Cardiac septum (tissue), 1 donor: ENCODE measurements around the gene SLC39A10. TPM values are rescaled to one million over a fixed set of nuclear protein-coding genes. Genes with fewer than 3 reads are reported as not detected.
"Not testable (repeated sequence)": the region's sequence is repeated elsewhere in the genome, so short reads cannot be mapped to it uniquely, and the experiment has no call there.

Source experiments
- DNase-seq: peaks from one replicate; pipeline ENCODE4 v3.0.0-alpha.2; 2020; ENCODE audit warnings: low spot score
- intact Hi-C: fragments of 100-400 bp; cut with DNase I; formaldehyde crosslinking; loops from one replicate; pipeline ENCODE4 v1.14.0; 2022
- total RNA-seq: library from RNA; stranded (reverse); fragmentation: NEBNext Ultra II Directional; extraction: Animal tissue kit (Norgen Biotek cat#: 25700); gene quantifications from one replicate; pipeline ENCODE4 v1.2.1, GENCODE V29; 2021
- donor health status: DM: no; HTN: no; CAD: no.

The SLC39A10 gene
- total RNA-seq, 1 donor from 2014 or later: 21.5 TPM

DNA sequence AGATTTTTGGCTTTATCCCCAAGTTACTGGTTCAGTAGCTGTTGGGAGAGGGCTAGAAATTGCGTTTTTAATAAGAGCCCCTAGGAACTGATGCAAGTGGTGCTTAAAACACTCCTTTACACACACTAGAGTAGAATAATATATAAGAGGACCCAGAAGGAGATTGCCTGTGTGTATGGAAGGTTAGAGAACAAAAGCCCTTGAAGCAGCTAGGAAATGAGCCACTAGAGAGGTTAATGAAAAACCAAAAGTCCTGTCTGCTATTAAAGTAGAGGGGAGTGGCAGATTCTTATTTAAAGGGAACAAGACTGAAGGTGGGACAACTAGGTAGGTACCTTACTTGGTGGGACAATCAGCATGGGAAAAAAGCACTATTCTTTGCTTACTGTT, 14.4 kb upstream of the SLC39A10 start:
- no peak for DNase-seq
- intact Hi-C loops: no loop called here

DNA sequence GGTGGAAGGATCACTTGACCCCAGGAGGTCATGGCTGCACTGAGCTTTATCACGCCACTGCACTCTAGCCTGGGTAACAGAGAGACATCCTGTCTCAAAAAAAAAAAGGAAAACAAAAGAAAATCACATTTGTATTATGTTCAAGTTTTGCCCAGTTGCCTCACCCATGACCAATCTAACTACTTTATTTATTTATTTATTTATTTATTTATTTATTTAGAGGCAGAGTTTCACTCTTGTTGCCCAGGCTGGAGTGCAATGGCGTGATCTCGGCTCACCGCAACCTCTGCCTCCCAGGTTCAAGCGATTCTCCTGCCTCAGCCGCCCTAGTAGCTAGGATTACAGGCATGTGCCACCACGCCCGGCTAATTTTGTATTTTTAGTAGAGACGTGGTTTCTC, 12.3 kb upstream of the SLC39A10 start:
- intact Hi-C loops, DNase-seq: not testable (repeated sequence)

DNA sequence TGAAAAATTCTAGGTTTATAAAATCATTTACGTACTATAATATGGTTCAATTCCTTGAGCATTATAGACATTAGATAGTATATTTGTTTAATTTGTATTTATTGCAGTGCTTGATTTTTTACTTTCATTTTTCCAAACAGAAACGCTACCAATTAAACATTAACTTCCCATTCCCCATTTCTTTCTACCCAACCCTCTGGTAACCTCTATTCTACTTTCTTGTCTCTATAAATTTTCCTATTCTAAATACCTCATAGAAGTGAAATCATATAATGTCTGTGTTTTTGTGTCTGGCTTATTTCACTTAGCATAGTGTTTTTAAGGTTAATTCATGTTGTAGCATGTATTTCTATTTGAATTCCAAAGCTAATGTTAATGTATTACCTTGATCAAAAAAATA, 11.6 kb upstream of the SLC39A10 start:
- intact Hi-C loops: no loop called here
- DNase-seq: no peak

DNA sequence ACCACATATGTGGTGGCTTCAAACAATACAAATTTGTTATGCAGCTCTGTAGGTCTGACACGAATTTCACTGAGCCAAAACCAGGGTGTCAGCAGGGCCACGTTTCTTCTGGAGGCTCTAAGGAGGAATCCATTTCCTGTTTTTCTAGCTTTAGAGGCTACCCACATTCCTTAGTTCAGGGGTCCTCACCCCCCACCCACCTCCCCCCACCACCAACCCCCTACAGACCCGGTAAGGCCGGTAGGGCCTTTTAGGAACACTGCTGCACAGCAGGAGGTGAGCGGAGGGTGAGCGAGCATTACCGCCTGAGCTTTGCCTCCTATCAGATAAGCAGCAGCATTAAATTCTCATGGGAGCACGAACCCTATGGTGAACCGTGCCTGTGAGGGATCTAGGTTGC, 10.6 kb upstream of the SLC39A10 start:
- no peak for DNase-seq
- intact Hi-C loops: no loop called here

DNA sequence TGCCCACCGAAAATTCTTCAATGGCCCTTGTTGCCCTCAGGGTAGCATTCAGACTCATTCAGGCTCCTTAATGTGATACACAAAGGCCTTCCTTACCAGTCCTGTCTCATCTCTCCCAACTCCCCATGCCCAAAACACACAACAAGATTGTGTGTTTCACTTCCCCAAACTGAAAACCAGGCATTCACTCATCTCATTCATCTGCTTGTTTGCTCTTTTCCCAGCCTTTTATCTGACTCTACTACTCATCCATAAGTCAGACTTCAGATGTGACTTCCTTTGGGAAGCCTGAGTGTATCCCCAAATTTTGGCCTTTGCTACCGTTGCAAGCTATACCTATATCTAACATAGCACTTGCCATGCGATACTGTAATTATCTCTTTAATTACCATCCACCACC, 9.7 kb upstream of the SLC39A10 start:
- intact Hi-C loops: no loop called here
- DNase-seq: no peak

DNA sequence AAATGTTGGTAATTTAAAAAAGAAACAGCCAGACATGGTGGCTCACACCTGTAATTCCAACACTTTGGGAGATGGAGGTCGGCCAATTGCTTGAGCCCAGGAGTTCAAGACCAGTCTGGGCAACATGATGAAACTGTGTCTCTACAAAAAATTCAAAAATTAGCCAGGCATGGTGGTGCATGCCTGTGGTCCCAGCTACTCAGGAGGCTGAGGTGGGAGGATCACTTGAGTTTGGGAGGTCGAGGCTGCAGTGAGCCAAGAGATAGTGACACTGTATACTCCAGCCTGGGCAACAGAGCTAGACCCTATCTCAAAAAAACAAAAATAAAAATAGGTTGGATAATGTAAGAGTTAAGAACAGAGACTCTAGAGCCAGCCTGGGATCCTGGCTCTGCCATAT, 8.7 kb upstream of the SLC39A10 start:
- DNase-seq, intact Hi-C loops: not testable (repeated sequence)

DNA sequence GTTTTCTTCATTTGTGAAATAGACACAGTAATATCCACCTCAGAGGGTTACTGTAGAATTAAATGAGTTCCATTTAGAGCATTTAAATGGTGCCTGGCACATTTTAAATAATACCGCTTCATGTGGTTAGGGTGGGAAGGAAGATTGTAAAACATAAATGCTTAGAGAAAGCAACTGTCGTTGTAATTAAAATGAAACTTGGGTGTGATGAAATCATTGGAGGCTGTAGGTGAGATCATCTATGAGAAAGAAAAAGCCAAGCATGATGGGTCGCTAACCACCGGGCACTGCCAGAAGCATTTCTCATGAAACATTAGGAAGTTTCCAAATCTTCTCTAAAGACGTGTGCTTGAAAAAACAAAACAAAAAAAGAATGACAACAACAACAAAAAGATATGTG, 8.2 kb upstream of the SLC39A10 start:
- intact Hi-C loops: no loop called here
- DNase-seq: no peak

DNA sequence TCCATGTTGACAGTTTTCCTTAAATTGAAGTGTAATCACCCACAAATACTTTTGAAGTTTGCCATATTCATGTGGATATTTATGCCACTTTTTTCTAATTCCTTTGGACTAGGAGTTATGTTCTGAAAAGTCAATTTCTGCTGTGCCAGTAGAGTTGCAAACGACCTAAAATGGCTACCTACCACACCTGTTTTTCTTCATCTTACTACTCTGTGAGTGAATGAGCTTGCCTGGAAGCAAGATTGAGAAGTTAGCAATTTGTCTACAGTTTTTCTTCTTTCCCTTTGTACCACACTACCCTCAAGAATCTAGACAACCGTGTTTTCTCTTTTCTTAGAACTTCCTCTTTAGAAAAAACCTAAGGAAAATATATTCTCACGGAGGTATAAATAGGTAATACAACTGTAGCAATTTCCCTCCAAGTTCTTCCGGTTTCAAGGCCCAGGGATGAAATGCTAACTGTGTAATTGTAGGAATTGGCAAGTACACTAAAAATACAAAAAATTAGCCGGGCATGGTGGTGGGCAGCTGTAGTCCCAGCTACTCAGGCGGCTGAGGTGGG, 7.3 kb upstream of the SLC39A10 start:
- no peak for DNase-seq
- intact Hi-C loops: no loop called here

DNA sequence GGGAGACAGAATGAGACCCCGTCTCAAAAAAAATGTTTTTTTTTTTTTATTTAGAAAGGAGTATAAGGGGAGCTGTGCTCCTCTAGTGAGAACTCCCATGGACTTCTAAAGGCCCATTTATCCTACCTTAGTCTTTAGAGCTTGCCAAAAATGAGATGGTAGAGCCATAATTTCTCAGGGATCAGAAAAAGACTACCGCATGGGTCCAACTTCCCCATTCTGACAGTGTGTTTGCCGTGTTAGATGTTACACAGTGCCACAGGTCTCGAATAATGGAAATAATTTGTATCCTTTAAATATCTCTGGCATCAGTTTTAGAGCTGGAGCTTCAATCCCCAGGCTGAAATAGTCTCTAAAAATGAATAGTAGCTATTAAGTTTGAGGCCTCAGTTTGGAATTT, 6.0 kb upstream of the SLC39A10 start:
- intact Hi-C loops: no loop called here
- DNase-seq: no peak

DNA sequence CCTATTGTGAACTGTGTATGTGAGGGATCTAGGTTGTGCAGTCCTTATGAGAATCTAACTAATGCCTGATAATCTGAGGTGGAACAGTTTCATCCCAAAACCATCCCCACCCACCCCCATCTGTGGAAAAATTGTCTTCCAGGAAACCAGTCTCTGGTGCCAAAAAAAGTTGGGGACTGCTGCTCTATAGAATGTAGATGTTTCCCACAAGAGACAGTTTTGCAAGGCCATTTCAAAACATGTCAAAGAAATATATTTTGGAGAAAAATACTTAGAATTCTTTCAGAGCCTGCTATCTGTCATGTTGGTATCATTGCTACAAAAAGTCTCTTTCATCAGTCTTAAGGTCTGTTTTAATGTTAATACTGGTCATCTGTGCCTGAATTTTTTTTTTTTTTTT, 4.1 kb upstream of the SLC39A10 start:
- intact Hi-C loops: no loop called here

DNA sequence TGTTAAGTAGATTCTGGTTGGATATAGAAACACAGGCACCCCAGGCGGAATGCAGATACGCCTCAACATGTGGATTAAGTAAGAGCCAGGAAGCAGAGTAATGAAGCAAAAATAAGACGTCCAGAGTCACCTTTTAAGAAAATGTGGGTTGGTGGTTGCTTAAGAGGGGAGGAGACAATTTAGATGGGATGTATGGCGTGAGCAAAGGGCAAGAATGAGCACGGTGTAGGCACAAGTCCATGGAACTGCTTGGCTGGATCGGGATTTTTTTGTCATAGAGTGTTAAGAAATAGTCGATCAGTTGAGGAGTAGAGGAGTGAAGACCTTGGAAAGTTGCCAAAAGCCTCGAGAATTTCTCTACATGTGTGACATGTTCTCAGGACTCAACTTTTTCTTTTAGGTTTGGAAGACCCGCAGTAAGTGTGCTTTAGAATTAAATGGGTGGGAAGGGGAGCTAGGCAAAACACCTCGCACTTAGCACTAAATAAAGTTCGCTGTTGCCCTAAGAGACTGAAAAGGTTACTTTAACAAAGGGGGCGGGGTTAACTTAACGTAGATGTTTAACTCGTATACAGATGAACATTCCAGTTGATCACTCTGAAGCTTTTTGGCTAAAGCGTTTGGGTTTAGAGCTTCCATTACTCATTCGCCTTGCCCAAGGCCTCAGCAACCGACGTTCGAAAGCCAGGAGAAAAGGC, 716 bp upstream of the SLC39A10 start:
- intact Hi-C loops: loop anchor here (2.0 kb wide), 1 partner anchor 42 kb away; no protein-coding TSS in a partner anchor
- no peak for DNase-seq

More for the DNA sequence above, 4.1 kb upstream of the SLC39A10 start:
- DNase-seq: no peak

DNA sequence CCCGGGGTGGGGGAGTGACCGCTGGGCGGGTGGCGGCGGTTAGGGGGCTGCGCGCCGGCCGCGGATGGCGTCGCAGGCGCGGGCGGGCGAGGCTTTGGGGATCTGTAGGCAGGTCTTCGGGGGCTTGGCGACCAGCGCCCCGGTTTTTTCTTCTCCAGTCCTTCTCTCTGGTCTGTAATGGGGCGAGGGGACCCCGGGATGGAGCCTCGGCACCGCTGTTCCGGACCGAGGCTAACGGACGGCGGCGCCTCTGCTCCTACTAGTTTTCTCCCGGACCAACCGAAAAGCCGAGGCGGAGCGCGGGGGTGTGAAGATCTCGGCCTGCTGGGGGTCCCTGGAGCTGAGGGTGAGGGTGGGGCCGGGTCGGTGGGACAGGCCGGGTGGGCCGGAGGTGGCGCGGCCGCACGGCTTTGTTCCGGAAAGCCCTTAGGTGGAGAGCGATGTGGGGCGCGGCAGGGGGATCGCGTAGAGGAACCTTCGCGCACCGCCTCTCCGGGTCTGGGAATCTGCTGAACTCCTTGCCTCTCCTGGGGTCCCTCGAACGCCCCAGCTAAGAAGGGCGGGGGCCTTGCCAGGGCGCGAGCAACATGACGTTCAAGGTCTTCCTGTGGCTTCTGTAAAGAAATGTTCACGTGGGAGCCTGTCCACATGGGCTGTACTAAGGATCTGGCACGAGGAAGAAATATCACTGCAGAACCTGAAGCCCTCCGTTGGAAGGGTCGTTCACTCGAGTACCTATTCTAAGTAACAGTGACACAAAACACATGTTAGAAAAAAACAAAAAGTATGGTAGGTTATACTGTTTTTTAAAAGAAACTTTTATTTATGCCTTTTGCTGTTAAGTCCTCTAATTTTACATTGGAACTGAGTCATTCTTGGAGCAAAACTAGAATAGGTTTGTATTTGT, 861 bp downstream of the SLC39A10 start:
- peak; percentile 79 for DNase-seq
- intact Hi-C loops: loop anchor here (2.0 kb wide), 1 partner anchor 43 kb away; no protein-coding TSS in a partner anchor

DNA sequence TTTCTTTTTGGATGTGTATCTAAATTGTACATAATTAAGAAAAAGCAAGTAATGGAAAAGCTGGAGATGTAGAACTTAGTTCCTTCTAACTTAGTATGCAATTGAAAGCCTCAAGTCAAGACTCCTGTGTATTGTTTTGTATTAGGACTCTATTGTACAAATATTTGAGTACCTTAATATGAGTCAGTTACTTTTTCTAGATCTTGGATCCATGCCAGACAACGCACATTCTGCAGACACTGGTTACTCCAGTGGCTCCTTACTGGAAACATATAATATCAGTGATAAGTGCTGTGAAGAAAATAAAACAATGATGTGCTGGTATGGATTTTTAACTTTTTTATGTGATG, 1.5 kb downstream of the SLC39A10 start:
- intact Hi-C loops: no loop called here
- no peak for DNase-seq

DNA sequence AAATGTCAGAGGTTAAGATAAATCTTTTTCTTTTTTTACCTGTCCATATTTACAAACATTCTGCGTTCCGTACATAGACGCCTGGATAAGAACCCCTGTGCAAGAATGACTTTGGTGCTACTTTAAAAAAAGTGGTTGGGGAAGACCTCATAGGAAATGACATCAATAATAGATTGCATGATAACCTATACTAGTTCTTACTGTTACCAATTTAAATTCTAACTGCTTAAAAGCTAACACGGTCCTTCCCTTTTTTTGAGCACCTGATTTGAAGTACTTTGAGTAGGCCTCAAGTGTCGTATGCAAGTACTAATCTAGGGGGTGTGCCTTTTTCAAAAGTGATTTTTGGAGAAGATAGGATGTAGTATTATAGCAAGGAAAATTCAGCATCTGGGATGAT, 2.1 kb downstream of the SLC39A10 start:
- intact Hi-C loops: no loop called here
- DNase-seq: no peak

DNA sequence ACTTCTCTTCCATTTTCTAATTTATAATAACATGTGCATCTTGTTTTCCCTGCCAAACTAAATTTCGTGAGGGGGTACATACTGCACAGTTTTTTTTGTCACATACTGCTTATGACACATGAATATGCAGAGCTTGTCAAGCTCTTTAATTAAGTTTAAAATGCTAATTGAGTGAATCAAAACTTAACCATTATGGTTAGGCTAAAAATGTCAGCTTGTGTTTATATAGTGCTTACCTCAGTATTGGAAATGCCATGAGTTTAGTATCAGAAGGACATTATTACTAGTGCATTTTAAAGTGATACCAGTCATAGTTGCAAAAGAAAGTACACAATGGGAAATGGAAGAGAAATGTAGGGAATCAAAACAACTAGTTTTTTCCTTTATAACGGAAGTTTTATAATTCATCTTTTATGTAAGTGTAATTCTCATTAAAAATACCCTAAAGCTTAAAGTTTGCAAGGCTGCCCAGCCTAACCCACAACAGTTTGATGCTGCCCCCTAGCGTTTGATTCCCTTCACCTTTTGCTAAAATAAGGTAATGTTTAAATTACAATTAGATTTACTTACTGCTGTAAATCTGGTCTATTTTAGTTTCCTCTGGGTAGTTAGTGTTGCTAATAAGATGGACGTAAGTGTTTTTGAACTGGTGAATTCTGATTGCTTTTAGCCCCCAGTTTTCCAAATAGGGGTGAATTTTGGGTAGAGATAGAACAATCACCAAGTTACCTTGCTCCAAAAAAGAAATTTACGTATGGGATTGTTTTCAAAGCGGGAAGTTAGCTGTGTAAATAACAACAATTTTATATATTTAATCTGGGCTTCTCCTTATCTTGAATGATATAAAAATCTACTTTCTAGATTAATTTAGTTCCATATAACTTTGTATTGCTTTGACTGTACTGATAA, 3.2 kb downstream of the SLC39A10 start:
- DNase-seq: no peak
- intact Hi-C loops: loop anchor here (1.0 to 10.0 kb wide), 3 partner anchors 84 to 405 kb away; partner anchors contain the start of gene DNAH7

DNA sequence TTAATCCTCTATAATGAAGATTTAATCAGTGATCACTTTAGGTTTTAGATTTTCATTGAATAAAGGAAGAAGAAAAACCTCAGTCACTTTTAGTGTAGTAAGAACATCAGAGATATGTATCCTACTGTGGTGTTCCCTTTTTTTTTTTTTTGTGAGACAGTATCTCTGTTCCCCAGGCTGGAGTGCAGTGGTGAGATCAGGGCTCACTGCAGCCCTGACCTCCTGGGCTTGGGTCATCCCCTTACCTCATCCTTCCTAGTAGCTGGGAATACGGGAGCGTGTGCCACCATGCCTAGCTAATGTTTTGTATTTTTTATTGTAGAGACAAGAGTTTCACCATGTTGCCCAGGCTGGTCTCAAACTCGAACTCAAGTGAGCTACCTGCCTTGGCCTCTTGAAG, 5.1 kb downstream of the SLC39A10 start:
- intact Hi-C loops: loop anchor here (10.0 kb wide), 2 partner anchors 167 to 403 kb away; partner anchors contain the start of gene DNAH7
- no peak for DNase-seq

DNA sequence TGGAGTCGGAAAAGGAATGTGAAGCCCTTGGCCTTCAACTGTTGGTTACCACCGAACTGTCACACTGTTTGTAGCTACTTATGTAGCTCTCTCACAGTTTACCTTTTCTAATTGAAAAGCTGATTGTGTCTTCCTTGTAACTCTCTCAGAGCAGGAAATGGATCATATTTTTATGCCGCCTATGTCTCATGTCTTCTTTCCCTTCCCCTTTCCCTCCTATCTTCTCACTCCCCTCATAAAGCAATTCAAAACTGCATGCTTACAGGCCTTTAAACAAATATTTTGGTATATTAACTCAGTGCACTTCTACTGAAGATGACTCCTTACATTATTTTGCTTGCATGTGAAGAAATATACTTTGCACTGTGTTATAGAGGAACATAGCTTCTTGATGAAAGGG, 6.0 kb downstream of the SLC39A10 start:
- intact Hi-C loops: loop anchor here (10.0 kb wide), 2 partner anchors 168 to 402 kb away; partner anchors contain the start of gene DNAH7
- no peak for DNase-seq

DNA sequence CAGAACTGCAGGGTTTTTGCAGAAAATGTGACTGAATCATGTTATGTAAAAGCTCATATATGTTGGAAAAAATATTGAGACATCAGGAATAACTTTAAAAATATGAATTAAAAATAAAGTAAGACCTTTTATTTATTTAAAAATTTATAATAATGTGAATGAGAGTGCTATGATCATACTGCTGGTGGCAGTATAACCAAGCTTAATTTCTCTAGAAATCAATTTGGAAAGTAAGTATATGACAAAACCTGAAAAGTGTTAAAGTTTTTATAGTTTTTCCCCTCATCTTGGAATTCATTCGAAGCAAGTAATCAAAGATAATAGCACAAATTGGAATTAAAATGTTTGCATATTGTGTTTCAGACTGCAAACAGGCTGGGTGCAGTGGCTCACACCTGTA, 7.5 kb downstream of the SLC39A10 start:
- DNase-seq: no peak
- intact Hi-C loops: loop anchor here (10.0 kb wide), 2 partner anchors 170 to 400 kb away; partner anchors contain the start of gene DNAH7

DNA sequence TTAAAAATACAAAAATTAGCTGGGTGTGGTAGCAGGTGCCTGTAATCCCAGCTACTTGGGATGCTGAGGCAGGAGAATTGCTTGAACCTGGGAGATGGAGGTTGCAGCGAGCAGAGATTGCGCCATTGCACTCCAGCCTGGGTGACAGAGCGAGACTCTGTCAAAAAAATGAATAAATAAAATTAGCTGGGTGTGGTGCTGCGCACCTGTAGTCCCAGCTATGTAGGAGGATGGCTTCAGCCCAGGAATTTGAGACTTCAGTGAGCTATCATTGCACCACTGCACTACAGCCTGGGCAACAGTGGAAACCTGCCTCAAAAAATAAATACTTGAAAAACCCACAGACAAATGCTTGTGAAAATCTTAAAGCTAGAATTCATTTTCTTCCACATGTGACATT, 8.1 kb downstream of the SLC39A10 start:
- intact Hi-C loops: loop anchor here (10.0 kb wide), 2 partner anchors 170 to 400 kb away; partner anchors contain the start of gene DNAH7
- not testable (repeated sequence) for DNase-seq
